ENCODE data around the gene DFFA.

DFFA gene

GRCh38 chr1:10451287-10451686 lies 21.0 kb downstream of the DFFA start:
- H3K9ac ChIP-seq (ENCODE audit: low read depth, low read length): no peak overlapping the region
- no peaks in the 10 kb centered on the region for H3K4me1 ChIP-seq (ENCODE audit: control insufficient read depth, insufficient read depth, low read length)
- no peaks in the 10 kb centered on the region for H3K36me3 ChIP-seq (ENCODE audit: control insufficient read depth, insufficient read depth, low read length)
- H3K9me3 ChIP-seq (ENCODE audit: control insufficient read depth, insufficient read depth, low read length): no peaks in the 10 kb centered on the region
- no peaks in the 10 kb centered on the region for H3K27me3 ChIP-seq (ENCODE audit: control insufficient read depth, insufficient read depth, low read length)
- H3K4me3 ChIP-seq (ENCODE audit: low read depth, low read length): peak overlapping the region; percentile 8

- no peaks in the 10 kb centered on the region for H3K4me1 ChIP-seq (ENCODE audit: control insufficient read depth, insufficient read depth, low read length)
- no peak overlapping the region for H3K9ac ChIP-seq (ENCODE audit: low read depth, low read length)
- H3K9me3 ChIP-seq (ENCODE audit: control insufficient read depth, insufficient read depth, low read length): no peaks in the 10 kb centered on the region
- no peak overlapping the region for H3K4me3 ChIP-seq (ENCODE audit: low read depth, low read length)
- no peaks in the 10 kb centered on the region for H3K36me3 ChIP-seq (ENCODE audit: control insufficient read depth, insufficient read depth, low read length)
- H3K27me3 ChIP-seq (ENCODE audit: control insufficient read depth, insufficient read depth, low read length): no peaks in the 10 kb centered on the region
Measured at GRCh38 chr1:10450836-10451235, 21.5 kb downstream of the DFFA start.

GRCh38 chr1:10450156-10450814 lies 22.0 kb downstream of the DFFA start:
- Histone ChIP-seq H3K36me3 (ENCODE audit: control insufficient read depth, insufficient read depth, low read length) (no peaks in the 10 kb centered on the region), H3K4me3 (ENCODE audit: low read depth, low read length) (no peak overlapping the region), H3K9ac (ENCODE audit: low read depth, low read length) (no peak overlapping the region), H3K4me1 (ENCODE audit: control insufficient read depth, insufficient read depth, low read length) (no peaks in the 10 kb centered on the region), H3K27me3 (ENCODE audit: control insufficient read depth, insufficient read depth, low read length) (no peaks in the 10 kb centered on the region), H3K9me3 (ENCODE audit: control insufficient read depth, insufficient read depth, low read length) (no peaks in the 10 kb centered on the region)

DNA sequence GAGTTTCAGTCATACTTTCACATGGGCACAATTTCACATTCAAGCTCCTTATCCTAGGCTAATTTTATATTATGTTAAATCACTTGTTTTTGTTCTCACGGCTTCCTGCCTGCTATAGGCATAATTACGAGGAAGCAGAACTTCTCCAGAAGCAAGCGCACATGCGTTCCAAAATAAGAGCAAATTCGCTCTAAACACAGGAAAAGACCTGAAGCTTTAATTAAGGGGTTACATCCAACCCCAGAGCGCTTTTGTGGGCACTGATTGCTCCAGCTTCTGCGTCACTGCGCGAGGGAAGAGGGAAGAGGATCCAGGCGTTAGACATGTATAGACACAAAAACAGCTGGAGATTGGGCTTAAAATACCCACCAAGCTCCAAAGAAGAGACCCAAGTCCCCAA lies 22.6 kb downstream of the DFFA start, which contains the start of gene CORT:
TSS of gene CORT (plus strand) at position 281 of the 400 bp plus-strand sequence. CDS start 193 bp downstream, outside the sequence.
- H3K4me3 ChIP-seq (ENCODE audit: low read depth, low read length): no peak within 1 kb of the TSS
- H3K27me3 ChIP-seq (ENCODE audit: control insufficient read depth, insufficient read depth, low read length): no peaks in the 10 kb centered on the region
- no peaks in the 10 kb centered on the region for H3K36me3 ChIP-seq (ENCODE audit: control insufficient read depth, insufficient read depth, low read length)
- no peaks in the 10 kb centered on the region for H3K9me3 ChIP-seq (ENCODE audit: control insufficient read depth, insufficient read depth, low read length)
- no peak within 1 kb of the TSS for H3K9ac ChIP-seq (ENCODE audit: low read depth, low read length)
- H3K4me1 ChIP-seq (ENCODE audit: control insufficient read depth, insufficient read depth, low read length): no peaks in the 10 kb centered on the region

- Histone ChIP-seq H3K4me3 (ENCODE audit: low read depth, low read length) (no peak overlapping the region), H3K9me3 (ENCODE audit: control insufficient read depth, insufficient read depth, low read length) (no peaks in the 10 kb centered on the region)
Measured at GRCh38 chr1:10446790-10447422, 25.4 kb downstream of the DFFA start.

GRCh38 chr1:10444795-10445397 lies 27.4 kb downstream of the DFFA start:
- Histone ChIP-seq H3K36me3 (ENCODE audit: control insufficient read depth, insufficient read depth, low read length) (no peaks in the 10 kb centered on the region), H3K4me3 (ENCODE audit: low read depth, low read length) (no peak overlapping the region), H3K27me3 (ENCODE audit: control insufficient read depth, insufficient read depth, low read length) (no peaks in the 10 kb centered on the region), H3K9me3 (ENCODE audit: control insufficient read depth, insufficient read depth, low read length) (no peaks in the 10 kb centered on the region), H3K4me1 (ENCODE audit: control insufficient read depth, insufficient read depth, low read length) (no peaks in the 10 kb centered on the region), H3K9ac (ENCODE audit: low read depth, low read length) (no peak overlapping the region)

More at GRCh38 chr1:10446790-10447422, 25.4 kb downstream of the DFFA start:
- H3K9ac ChIP-seq (ENCODE audit: low read depth, low read length): no peak overlapping the region
- H3K27me3 ChIP-seq (ENCODE audit: control insufficient read depth, insufficient read depth, low read length): no peaks in the 10 kb centered on the region
- no peaks in the 10 kb centered on the region for H3K4me1 ChIP-seq (ENCODE audit: control insufficient read depth, insufficient read depth, low read length)
- no peaks in the 10 kb centered on the region for H3K36me3 ChIP-seq (ENCODE audit: control insufficient read depth, insufficient read depth, low read length)

DNA sequence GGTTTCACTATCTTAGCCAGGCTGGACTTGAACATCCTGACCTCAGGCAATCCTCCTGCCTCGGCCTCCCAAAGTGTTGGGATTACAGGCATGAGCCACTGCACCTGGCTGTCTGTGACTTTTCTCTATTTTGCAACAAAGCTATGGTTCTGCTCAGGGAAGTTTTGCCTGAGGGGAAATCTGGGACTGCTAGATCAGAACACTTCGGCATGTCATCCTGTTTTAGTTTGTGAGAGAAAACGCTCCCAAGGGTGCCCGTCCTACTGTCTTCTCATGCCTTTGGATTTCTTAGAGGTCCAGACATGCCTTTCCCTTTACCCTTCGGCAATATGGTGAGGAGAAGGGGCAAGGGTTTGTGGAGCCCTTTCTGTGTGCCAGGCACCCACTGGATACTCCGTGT lies 28.1 kb downstream of the DFFA start:
- Histone ChIP-seq H3K4me3 (ENCODE audit: low read depth, low read length) (no peak overlapping the region), H3K36me3 (ENCODE audit: control insufficient read depth, insufficient read depth, low read length) (no peaks in the 10 kb centered on the region), H3K27me3 (ENCODE audit: control insufficient read depth, insufficient read depth, low read length) (no peaks in the 10 kb centered on the region), H3K9ac (ENCODE audit: low read depth, low read length) (no peak overlapping the region), H3K4me1 (ENCODE audit: control insufficient read depth, insufficient read depth, low read length) (no peaks in the 10 kb centered on the region), H3K9me3 (ENCODE audit: control insufficient read depth, insufficient read depth, low read length) (no peaks in the 10 kb centered on the region)

DNA sequence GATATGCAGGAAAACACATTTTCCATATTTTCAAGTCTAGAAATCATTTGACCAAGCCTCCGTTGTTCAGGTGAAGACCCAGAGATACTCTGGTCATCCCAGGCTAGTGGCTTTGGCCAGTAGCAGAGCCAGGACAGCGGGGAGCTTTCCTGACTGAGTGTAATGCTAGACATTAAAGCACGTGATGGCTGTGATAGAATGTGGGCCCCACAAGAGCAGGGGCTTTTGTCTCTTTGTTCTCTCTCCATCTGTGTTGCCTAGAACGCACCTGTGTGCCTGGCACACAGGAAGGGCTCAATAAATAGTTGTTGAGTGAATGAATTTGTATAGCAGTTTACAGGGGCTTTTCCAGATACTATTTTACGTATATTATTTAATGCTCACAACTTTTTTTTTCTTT lies 31.5 kb downstream of the DFFA start:
- no peak overlapping the region for H3K4me3 ChIP-seq (ENCODE audit: low read depth, low read length)
- no peak overlapping the region for H3K9ac ChIP-seq (ENCODE audit: low read depth, low read length)
- H3K36me3 ChIP-seq (ENCODE audit: control insufficient read depth, insufficient read depth, low read length): no peaks in the 10 kb centered on the region
- H3K4me1 ChIP-seq (ENCODE audit: control insufficient read depth, insufficient read depth, low read length): no peaks in the 10 kb centered on the region
- no peaks in the 10 kb centered on the region for H3K9me3 ChIP-seq (ENCODE audit: control insufficient read depth, insufficient read depth, low read length)
- no peaks in the 10 kb centered on the region for H3K27me3 ChIP-seq (ENCODE audit: control insufficient read depth, insufficient read depth, low read length)

GRCh38 chr1:10440305-10440704 lies 32.0 kb downstream of the DFFA start:
- H3K4me1 ChIP-seq (ENCODE audit: control insufficient read depth, insufficient read depth, low read length): no peaks in the 10 kb centered on the region
- no peaks in the 10 kb centered on the region for H3K27me3 ChIP-seq (ENCODE audit: control insufficient read depth, insufficient read depth, low read length)
- no peak overlapping the region for H3K4me3 ChIP-seq (ENCODE audit: low read depth, low read length)
- no peaks in the 10 kb centered on the region for H3K36me3 ChIP-seq (ENCODE audit: control insufficient read depth, insufficient read depth, low read length)
- H3K9me3 ChIP-seq (ENCODE audit: control insufficient read depth, insufficient read depth, low read length): no peaks in the 10 kb centered on the region
- no peak overlapping the region for H3K9ac ChIP-seq (ENCODE audit: low read depth, low read length)

GRCh38 chr1:10438677-10439163 lies 33.6 kb downstream of the DFFA start:
- Histone ChIP-seq H3K9me3 (ENCODE audit: control insufficient read depth, insufficient read depth, low read length) (no peaks in the 10 kb centered on the region), H3K9ac (ENCODE audit: low read depth, low read length) (no peak overlapping the region), H3K36me3 (ENCODE audit: control insufficient read depth, insufficient read depth, low read length) (no peaks in the 10 kb centered on the region), H3K4me1 (ENCODE audit: control insufficient read depth, insufficient read depth, low read length) (no peaks in the 10 kb centered on the region), H3K27me3 (ENCODE audit: control insufficient read depth, insufficient read depth, low read length) (no peaks in the 10 kb centered on the region), H3K4me3 (ENCODE audit: low read depth, low read length) (no peak overlapping the region)

GRCh38 chr1:10437052-10437451 lies 35.3 kb downstream of the DFFA start:
- Histone ChIP-seq H3K36me3 (ENCODE audit: control insufficient read depth, insufficient read depth, low read length) (no peaks in the 10 kb centered on the region), H3K9me3 (ENCODE audit: control insufficient read depth, insufficient read depth, low read length) (no peaks in the 10 kb centered on the region), H3K4me3 (ENCODE audit: low read depth, low read length) (no peak overlapping the region), H3K27me3 (ENCODE audit: control insufficient read depth, insufficient read depth, low read length) (no peaks in the 10 kb centered on the region), H3K4me1 (ENCODE audit: control insufficient read depth, insufficient read depth, low read length) (no peaks in the 10 kb centered on the region), H3K9ac (ENCODE audit: low read depth, low read length) (no peak overlapping the region)

- Histone ChIP-seq H3K9me3 (ENCODE audit: control insufficient read depth, insufficient read depth, low read length) (no peaks in the 10 kb centered on the region), H3K36me3 (ENCODE audit: control insufficient read depth, insufficient read depth, low read length) (no peaks in the 10 kb centered on the region), H3K27me3 (ENCODE audit: control insufficient read depth, insufficient read depth, low read length) (no peaks in the 10 kb centered on the region), H3K4me1 (ENCODE audit: control insufficient read depth, insufficient read depth, low read length) (no peaks in the 10 kb centered on the region), H3K4me3 (ENCODE audit: low read depth, low read length) (no peak overlapping the region), H3K9ac (ENCODE audit: low read depth, low read length) (no peak overlapping the region)
Measured at GRCh38 chr1:10434590-10434989, 37.7 kb downstream of the DFFA start.

All from iPS-15b (cell line).